EH (cell line): Measurements from ENCODE around the gene MBLAC1.

Experiments
- DNase-seq: peaks from one replicate; pipeline ENCODE4 v3.0.0-alpha.2; 2015; ENCODE audit warnings: low read depth

Gene MBLAC1

GRCh38 chr7:100126931-100127865, at the start of gene MBLAC1:
Gene MBLAC1 (plus strand): TSS chr7:100126967. CDS start chr7:100127396, 429 bp downstream.
- peak; percentile 88 for DNase-seq

- DNase-seq, result no peak
Measured at GRCh38 chr7:100077205-100077604, 49.6 kb upstream of the MBLAC1 start.

GRCh38 chr7:100079024-100079560, 47.7 kb upstream of the MBLAC1 start:
- DNase-seq, result no peak

GRCh38 chr7:100080907-100081534, 45.7 kb upstream of the MBLAC1 start:
- peak; percentile 26 for DNase-seq

- DNase-seq, result peak; percentile 99
Measured at GRCh38 chr7:100081535-100082102, 45.1 kb upstream of the MBLAC1 start, which contains the start of gene ZNF3. Gene ZNF3 (minus strand): TSS chr7:100081723. CDS start chr7:100077357, 4,366 bp downstream.

- no peak for DNase-seq
Measured at GRCh38 chr7:100082978-100083377, 43.8 kb upstream of the MBLAC1 start.

- no peak for DNase-seq
Measured at GRCh38 chr7:100085515-100085914, 41.3 kb upstream of the MBLAC1 start.

GRCh38 chr7:100087055-100087750, 39.6 kb upstream of the MBLAC1 start:
- DNase-seq, result peak; percentile 100

- DNase-seq, result no peak
Measured at GRCh38 chr7:100088095-100088620, 38.6 kb upstream of the MBLAC1 start.

GRCh38 chr7:100088621-100089457, 37.9 kb upstream of the MBLAC1 start, which contains the start of gene COPS6:
Gene COPS6 (plus strand): TSS chr7:100088969. CDS start chr7:100088991, 22 bp downstream.
- DNase-seq, result peak; percentile 74

GRCh38 chr7:100089458-100090196, 37.1 kb upstream of the MBLAC1 start:
- DNase-seq, result peak; percentile 61

- no peak for DNase-seq
Measured at GRCh38 chr7:100090527-100091410, 36.0 kb upstream of the MBLAC1 start.

GRCh38 chr7:100091411-100092181, 35.2 kb upstream of the MBLAC1 start:
- DNase-seq, result peak; percentile 73

- DNase-seq, result no peak
Measured at GRCh38 chr7:100093054-100093453, 33.7 kb upstream of the MBLAC1 start.

- DNase-seq, result no peak
Measured at GRCh38 chr7:100093498-100093897, 33.3 kb upstream of the MBLAC1 start.

- no peak for DNase-seq
Measured at GRCh38 chr7:100093925-100094486, 32.8 kb upstream of the MBLAC1 start.

GRCh38 chr7:100095289-100095688, 31.5 kb upstream of the MBLAC1 start:
- DNase-seq, result no peak

GRCh38 chr7:100095704-100096103, 31.1 kb upstream of the MBLAC1 start:
- DNase-seq, result no peak
